Skeletal muscle cell (primary cell): ENCODE data around the gene SHISA5.

ENCODE experiments used
- DNase-seq: peaks from one replicate; pipeline ENCODE4 v3.0.0-alpha.2; 2010; ENCODE audit warnings: low read depth
- H3K4me3 ChIP-seq: 2 replicates; pipeline ENCODE4 v1.5.1; 2011; ENCODE audit warnings: low read depth, mild to moderate bottlenecking, control low read depth, low read length, moderate library complexity

SHISA5 gene

DNA sequence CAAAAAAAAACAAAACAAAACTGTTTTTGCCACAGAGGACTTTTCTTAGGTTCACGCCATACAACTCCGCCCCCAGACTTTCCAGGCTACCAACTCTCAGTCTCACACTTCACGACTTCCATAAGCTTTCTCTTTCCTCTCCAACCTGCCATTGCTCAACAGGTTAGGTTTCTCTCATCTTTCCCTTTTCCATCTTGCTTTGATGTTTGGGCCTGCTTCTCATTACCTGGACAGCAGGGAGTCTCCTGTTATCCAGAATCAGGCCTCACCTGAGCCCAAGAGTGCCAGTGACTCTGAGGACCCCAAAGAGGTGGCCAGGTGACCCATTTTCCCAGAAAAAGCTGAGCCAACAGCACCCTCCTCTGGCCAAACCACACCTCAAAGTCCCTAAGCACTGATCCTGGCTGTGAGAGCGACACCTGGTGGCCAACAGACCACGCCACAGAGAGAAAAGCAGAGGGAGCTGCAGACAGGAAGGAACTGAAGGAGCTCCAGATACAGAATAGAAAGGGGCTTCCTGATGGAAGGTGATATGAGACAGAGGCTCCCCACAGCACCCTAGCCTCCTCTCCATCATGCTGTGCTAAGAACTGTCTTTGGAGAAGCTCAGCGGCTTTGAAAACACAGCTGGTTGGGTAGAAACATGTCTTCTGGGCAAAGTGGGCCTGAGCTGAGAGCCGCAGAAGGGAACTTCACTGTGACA, 68.0 kb downstream of the SHISA5 start:
- H3K4me3 ChIP-seq = no peak overlapping the region
- DNase-seq = peak; percentile 36

DNA sequence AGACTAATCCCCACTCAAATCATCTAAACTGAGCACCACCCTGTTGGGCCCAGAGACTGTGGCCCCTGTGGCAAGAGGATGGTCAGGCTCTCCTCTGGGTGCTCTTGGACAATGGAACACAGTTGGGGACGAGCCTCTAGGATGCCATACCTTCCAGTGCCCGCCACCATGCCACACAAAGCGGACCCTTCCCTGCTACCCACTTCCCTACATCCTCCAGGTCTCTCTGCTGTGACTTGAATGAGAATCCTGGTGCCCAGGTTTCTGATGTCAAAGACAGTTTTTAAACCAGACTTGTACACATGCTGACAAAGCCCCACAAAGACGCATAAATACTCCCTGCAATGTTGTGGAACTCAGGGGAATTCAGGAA, 68.8 kb downstream of the SHISA5 start:
- no peak overlapping the region for H3K4me3 ChIP-seq
- DNase-seq = no peak

GRCh38 chr3:48434591-48435222, 69.3 kb downstream of the SHISA5 start:
- H3K4me3 ChIP-seq = no peak overlapping the region
- no peak for DNase-seq

DNA sequence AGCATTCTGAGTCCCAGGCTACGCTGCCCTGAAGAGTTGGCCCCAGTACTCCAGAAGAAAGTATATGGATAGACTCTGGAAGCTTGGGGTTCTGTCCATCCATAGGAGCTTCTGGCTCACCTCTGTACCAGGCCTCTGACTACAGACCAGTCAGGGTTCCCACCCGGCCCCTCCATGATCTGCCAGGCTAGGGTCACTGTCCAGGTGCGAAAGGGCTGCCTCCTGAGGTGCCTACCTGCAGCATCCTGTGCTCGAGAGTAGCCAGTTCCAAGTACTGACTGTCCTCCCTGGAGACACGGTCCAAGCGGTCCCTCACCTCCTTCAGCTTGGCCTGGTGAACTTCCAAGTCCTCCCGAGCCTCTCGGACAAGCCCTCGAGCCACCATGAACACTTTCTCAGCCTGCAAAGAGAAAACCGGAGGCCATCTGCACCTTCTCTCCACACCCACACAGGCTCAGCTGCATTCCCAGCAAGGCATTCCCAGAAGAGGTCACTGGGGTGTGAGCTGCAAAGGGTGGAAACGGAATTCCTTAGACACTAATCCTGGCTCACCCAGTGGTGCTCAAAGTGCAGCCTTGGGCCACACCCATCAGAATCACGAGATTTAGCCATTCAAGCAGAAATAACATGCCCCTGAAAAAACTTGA, 70.4 kb downstream of the SHISA5 start:
- H3K4me3 ChIP-seq = no peak overlapping the region
- no peak for DNase-seq

DNA sequence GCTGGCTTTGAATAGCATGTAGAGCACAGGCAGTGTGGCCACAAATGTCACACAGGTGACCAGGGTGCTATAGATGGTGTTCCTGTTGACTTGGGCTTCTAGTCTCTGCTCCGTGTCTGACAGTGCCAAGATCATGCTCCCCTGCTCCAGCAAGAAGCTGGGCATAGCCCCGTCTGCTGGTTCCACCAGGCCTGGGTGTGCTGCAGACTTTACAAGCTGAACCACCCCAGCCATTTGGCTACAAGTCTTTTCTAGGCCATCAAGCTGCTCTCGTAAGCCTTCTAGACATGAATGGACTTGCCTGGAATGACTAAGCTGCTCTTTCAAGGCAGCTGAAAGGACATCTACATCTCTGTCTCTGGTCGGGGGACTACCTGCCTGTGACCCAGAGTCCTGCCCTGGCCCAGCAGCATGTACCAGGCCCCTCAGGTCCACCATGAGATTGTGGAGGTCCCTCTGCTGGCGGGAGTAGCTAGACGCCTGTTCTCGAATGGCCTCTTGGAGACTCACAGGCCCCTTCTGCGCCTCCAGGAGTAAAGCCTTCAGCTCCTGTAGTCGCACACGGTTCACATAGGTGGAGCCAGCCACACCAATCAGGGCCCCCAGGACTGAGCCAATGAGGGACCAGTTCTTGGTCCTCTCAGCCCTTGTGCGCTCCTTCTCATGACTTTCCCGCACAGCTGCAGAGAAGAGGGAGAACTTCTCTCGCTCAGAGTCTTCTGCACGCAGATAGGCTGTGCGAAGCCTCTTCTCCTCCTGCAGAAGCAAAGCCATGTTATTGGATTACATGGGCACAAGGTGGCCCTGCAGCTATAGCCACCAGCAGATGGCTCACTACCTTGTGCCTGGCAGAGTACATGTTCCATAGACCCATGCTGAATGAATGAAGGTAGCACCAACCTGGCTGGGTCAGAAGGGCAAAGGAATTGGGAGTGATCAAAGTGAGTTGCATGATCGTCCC, 71.3 kb downstream of the SHISA5 start:
- no peak overlapping the region for H3K4me3 ChIP-seq
- DNase-seq = no peak

DNA sequence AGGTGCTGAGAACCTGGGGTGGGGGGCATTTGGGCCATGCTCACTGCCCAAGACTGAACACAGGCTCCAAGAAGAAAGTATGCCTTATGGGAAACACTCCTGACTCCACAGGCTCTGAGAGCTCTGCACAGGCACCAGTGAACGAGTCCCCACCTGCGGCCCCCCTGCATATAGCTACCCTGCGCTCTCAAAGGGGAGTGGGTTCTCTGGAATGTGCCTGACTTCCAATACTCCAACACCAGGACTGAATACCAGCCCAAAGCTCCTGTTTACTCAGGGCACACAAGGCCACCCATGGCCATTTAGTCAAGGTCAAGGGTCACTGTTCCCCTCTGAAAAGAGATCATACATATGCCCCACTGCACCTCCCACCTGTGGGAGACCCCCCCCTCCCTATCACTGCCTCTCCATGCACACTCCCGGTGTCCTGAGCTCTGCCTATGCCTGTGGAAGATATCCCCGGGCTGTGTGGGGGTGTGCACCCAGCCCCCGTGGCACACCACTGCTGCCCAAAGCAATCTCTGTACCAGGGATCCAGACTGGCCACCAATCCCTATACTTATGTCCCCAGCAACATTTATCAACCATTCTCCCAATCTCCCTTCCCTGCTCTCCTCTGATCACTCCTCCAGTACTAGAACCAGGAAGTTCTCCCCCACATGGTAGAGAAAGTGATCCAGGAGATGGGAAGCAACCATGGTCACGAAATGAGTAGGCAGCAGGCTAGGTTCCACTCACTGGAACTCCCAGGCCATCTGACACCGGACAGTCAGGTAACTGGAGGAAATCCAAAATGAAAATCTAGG, 72.5 kb downstream of the SHISA5 start:
- no peak overlapping the region for H3K4me3 ChIP-seq
- DNase-seq = no peak

GRCh38 chr3:48430708-48431101, 73.3 kb downstream of the SHISA5 start:
- no peak overlapping the region for H3K4me3 ChIP-seq
- no peak for DNase-seq

- peak within 1 kb of the TSS; percentile 65 for H3K4me3 ChIP-seq
- DNase-seq = peak; percentile 42
These were observed 73.8 kb downstream of the SHISA5 start, which contains the start of gene PLXNB1 for GRCh38 chr3:48429960-48430707. Gene PLXNB1 (minus strand): TSS chr3:48430086. CDS start chr3:48424611, 5,475 bp downstream.

GRCh38 chr3:48429317-48429959, 74.5 kb downstream of the SHISA5 start:
- no peak for DNase-seq
- peak overlapping the region; percentile 65 for H3K4me3 ChIP-seq

DNA sequence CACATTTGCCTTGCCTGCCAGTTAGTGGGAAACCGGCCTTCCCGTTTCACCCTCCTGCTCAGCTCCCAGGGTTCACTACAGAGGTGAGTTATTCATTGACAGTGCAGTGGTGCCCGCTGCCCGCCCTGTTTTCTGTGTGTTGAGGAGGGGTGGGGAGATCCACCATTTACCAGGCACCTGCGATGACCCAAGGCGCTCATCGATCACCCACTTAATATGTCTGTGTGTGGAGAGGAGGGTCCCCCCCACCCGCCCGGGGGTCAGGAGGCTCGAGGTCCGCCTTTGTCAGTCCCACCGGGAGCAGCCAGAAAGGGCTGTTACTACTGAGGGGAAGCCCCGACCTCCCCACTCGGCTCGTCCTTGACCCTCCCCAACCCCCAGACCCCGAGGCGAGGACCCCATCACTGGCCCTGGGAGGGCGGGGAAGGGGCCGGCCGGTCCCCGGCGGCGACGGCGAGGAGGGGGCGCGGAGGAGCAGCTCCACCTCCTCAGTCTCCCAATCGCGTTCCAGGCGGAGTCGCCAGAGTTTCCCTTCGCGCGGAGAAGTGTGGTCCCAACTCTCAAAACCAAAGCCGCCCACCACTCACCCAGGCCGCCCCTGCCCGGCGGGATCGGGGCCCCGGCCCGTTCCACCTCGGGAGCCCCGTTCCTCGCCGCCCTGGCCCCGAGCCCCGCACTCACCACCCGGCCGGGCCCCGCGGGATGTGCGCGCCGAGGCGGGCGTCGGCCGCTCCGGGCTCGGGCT, 75.2 kb downstream of the SHISA5 start:
- no peak for DNase-seq
- H3K4me3 ChIP-seq = peak overlapping the region; percentile 65

DNA sequence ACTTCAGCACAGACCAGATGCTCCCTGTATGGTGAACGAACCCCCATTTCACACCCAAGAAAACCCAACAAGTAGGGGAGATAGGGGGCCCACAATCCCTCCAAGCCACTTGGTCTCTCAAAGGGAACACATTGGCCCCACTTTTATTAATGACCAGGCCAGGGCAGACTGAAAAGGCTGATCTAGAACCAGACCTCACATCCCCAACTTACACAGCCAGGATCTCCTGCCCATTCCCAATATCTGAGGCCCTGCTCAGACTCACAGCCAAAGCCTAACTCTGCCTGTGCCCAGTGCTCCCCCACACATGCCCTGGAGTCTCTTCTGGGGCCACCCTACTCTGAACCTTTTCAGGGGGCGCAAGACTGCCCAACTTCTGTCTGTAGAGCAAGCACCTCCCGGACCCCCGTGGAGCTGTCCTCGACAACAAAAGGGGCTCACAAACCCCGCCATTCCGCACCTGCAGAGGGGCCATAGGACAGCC, 75.8 kb downstream of the SHISA5 start:
- H3K4me3 ChIP-seq = peak overlapping the region; percentile 65
- DNase-seq = no peak

DNA sequence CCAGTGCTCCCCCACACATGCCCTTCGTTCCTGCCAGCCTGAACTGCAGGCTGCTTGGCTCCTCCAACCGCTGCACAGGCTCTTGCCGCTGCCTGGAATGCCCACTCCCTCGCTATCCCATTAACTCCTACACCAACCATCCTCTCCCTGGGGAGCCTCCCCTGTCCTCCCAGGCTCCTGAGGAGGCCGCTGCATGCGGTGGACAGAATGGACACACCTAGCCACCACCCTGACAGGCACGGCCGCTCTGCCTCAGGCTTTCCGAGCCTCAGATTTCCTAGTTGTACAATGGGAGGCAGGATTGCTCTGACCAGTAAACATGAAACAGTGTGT, 76.4 kb downstream of the SHISA5 start:
- H3K4me3 ChIP-seq = no peak overlapping the region
- no peak for DNase-seq

- no peak overlapping the region for H3K4me3 ChIP-seq
These were observed 76.9 kb downstream of the SHISA5 start for GRCh38 chr3:48426944-48427629.

DNA sequence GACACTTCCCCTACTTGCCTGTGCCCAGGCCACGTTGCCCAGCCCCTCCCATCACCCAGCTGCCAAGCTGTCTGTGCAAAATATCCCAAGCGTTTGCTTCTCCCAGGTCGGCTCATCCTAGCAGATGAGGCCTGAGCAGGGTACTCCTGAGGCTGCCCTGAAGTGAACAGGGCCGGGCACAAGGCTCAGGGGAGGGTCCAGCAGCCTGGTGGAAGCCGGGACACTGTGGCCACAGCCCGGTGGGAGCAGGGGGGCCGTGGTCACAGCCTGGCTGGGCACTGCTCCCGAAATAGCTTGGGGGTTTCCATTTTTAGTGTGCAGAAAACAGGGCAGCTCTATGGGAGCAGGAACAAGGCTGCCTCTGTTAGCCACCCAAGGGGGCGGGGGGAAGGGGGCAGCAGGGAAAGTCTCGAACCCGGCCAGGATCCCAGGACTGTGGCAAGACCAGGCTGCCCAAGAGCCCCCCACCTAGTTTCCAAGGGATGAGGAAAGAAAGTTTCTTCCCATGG, 77.5 kb downstream of the SHISA5 start:
- no peak overlapping the region for H3K4me3 ChIP-seq
- no peak for DNase-seq

More at GRCh38 chr3:48426944-48427629, 76.9 kb downstream of the SHISA5 start:
- DNase-seq = no peak

DNA sequence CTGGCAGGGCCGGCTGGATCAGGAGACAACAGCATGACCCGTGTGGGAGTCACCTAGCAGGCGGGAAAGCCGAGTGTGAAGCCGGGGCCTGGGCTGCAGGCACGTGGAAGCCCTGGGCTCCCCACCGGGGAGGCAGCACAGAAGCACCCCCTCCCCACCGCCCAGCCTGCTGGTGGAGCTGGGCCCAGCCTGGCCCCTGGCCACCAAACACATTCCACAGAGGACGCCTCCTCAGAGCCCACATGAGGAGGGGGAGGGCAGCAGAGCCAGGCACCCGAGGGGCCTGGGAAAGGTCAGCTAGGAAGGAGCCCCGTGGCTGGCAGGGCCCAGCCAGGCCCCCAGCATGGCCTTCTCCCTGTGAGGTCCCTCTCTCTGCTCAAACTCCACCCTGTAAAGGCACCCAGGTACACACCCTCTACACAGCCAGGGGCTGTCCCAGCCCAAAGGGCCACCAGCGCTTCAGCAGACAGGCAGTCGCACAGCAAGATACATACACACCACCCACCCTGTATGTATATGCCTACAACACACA, 78.6 kb downstream of the SHISA5 start:
- DNase-seq = no peak
- no peak overlapping the region for H3K4me3 ChIP-seq
